HG02763 (cell line): ENCODE data around the gene CTNND2.
"Not testable (repeated sequence)": the region's sequence is repeated elsewhere in the genome, so short reads cannot be mapped to it uniquely, and the experiment has no call there.

ENCODE experiments used
- ATAC-seq: cut with Tn5 transposase; IDR thresholded peaks from one replicate; pipeline ENCODE4 v1.9.1; 2021; ENCODE audit warnings: mild to moderate bottlenecking, moderate library complexity; ENCODE audit not compliant: unreplicated experiment

The CTNND2 gene

GRCh38 chr5:11684607-11685006, 219.6 kb downstream of the CTNND2 start:
- ATAC-seq, result no peak

DNA sequence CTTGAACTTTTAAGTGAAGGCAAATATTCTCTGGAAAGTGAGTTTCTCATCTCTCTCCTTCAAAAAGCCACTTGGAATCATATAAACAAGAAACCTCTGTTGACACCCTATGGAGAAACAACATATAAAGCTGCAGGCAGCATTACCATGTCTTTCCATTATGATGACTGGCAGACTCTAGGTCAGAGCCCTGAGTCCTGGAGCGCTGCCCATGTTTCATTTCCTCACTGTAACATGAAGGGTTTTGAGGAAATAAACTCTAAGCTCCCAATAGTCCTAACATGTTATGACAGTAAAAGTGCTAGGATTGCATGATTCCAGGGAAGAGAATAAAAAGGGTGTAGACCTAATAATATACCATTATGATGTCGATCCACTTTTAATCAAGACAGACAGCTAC, 220.6 kb downstream of the CTNND2 start:
- no peak for ATAC-seq

DNA sequence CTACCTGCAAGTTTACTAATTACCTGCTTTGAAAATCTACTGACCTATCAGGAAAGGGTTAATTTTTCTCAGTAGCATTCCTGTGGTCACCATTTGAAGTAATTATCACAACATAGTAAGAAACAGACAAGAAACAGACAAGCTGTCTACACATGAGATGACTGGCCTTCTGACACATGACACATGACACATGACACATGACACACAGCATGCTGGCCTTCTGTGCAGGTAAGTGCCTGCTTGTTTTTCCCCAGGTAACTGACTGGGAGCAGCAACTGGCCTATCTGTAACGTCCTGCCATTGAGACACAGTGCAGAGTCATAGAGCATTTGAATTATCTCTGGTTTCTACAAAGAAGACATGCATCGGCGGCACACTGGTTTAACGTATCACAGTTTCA, 222.4 kb downstream of the CTNND2 start:
- ATAC-seq, result no peak

- ATAC-seq, result no peak
Measured at GRCh38 chr5:11679676-11680075, 224.6 kb downstream of the CTNND2 start.

DNA sequence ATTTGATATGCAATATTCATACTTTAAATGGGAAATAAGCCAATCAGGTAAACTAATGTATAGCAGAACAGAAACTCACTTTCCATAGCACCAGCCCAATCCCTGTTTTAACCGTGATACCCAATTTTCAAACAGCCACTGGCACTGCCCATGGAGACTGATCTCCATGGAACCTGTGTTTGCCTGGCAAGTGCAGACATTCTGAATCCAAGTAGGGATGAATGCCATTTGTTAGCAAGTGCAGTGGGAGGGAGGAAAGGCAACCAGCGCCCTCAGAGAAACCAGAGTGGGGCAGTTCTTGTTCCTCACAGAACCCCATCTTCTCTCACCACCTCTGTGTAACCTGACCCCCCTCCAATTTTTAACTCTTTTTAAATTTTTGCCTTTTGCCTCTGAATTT, 229.1 kb downstream of the CTNND2 start:
- no peak for ATAC-seq

- ATAC-seq, result no peak
Measured at GRCh38 chr5:11672385-11673085, 231.7 kb downstream of the CTNND2 start.

DNA sequence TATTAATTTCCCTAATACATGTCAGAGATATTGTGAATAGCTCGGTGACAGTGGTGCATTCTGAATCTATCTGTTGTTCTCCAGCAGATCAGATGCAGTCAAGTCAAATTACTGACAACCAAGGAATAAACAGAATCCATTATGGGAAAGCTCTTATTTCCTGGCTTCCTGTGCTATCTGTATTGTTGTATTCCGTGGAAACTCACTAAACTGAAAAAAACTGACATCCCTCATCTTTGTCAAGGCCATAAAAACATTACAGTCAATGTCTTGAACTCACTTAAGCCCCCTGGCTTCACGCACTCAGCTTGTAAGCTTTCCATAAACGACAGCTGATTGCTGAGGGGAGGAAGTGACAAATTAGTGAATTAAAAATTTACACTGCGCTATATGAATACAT, 245.9 kb downstream of the CTNND2 start:
- ATAC-seq, result no peak

DNA sequence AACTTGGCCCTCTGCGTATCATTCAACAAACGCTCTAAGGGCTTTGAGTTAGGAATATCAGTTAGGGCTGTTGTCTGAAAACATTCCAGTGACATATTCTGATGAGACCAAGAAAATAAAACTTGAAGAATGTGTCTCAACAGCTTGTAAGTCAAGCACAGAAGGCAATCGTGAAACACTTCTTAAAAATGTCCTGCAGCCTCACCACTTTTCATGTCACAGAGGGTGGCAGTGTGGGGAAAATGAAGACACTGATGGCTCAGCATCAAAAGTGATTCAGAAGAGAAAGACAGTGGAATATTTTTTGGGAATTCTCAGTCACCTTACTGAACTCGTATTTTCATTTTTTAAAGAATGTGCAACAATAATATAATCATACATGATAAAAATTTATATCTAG, 247.3 kb downstream of the CTNND2 start:
- ATAC-seq, result no peak

GRCh38 chr5:11655681-11656080, 248.6 kb downstream of the CTNND2 start:
- no peak for ATAC-seq

DNA sequence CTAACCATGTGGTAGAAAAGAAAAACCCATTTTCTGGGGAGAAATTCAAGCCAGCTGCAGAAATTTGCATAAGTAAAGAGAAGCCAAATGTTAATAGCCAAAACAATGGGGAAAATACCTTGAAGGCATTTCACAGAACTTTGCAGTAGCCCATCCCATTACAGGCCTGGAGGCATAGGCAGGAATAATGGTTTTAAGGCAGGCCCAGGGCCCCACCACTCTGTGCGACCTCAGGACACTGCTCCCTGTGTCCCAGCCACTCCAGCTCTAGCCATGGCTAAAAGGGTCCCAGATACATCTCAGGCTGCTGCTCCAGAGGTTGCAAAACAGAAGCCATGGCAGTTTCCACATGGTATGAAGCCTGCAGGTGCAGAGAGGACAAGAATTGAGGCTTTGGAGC, 253.3 kb downstream of the CTNND2 start:
- ATAC-seq, result no peak

- no peak for ATAC-seq
Measured at GRCh38 chr5:11646141-11646540, 258.1 kb downstream of the CTNND2 start.

DNA sequence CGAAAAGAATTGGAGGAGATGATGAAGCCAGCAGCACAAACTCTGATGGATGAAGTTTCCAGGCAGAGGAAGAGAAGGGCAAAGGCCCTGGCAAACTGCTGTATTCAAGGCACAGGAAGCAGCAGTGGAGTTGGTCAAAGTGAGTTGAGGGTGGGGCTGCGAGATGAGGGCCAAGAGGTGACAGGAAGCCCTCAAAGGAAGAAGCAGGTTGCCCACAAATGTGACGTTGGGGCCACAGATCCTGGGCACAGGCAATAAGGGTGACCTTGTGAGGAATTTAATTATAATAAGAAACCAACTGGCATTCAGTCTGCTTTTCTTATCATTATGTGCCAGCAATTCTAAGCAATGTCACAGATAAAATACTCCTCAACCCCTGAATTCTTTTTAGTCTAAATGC, 261.8 kb downstream of the CTNND2 start:
- ATAC-seq, result no peak

DNA sequence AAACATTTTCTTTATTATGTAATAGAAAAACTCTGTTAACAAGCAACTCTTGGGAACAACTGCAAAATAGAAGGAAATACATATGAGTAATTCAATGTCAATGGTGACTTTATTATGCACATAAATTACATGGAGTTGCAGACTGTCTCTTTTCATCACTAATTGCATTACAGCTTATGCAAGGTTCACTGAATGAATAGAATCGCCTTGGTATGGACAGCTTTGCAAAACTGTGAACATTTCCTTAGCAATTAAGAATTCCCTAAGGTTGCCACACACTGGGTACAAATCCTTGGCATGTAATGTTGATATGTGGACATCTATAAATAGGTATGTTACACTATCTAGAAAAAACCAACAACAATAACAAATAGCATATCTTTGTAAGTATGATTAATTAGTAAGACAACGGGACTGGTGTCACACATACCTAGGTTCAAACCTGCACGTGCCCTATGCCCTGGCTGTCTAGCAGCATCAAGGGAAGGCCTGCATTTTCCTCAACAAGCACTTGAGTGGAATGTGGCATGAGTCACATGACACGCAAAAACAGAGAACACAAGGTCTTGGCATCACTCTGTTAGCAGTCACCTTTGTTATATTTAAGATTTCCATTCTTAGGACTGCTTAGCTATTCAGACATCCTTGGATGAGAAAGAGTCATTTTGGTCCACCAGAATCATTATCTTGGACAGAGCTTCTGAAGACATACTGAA, 263.9 kb downstream of the CTNND2 start:
- ATAC-seq, result no peak

GRCh38 chr5:11622785-11623184, 281.5 kb downstream of the CTNND2 start:
- no peak for ATAC-seq

- ATAC-seq, result no peak
Measured at GRCh38 chr5:11620172-11620571, 284.1 kb downstream of the CTNND2 start.

- no peak for ATAC-seq
Measured at GRCh38 chr5:11619339-11620024, 284.8 kb downstream of the CTNND2 start.

DNA sequence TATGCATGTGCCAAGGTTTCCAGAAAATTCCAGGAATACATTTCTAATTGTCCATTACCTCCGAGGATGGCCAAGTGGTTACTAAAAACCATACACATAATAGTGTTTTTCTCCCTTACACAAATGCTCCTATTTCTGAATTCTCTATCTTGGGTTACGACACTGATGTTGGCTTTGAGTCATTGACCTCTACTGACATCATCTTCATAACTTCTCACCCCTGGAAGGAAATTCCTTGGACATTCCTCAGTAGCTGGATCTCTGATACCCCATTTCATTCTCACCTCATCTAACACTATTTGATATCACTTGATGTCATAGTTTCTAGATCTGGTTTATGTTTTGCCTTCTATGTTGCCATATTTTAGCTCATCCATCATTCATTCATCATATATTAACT, 287.2 kb downstream of the CTNND2 start:
- no peak for ATAC-seq

DNA sequence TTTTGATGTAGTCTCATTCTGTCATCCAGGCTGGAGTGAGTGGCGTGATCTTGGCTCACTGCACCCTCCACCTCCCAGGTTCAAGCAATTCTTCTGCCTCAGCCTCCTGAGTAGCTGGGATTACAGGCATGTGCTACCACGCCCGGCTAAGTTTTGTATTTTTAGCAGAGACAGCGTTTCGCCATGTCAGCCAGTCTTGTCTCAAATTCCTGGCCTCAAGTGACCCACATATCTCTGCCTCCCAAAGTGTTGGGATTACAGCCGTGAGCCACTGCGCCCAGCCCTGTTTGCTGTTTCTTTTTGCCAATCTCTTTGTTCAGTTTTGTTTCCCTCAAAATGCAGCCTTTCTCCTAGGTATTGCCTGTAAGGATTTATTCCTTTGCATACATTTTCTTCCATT, 287.6 kb downstream of the CTNND2 start:
- not testable (repeated sequence) for ATAC-seq

DNA sequence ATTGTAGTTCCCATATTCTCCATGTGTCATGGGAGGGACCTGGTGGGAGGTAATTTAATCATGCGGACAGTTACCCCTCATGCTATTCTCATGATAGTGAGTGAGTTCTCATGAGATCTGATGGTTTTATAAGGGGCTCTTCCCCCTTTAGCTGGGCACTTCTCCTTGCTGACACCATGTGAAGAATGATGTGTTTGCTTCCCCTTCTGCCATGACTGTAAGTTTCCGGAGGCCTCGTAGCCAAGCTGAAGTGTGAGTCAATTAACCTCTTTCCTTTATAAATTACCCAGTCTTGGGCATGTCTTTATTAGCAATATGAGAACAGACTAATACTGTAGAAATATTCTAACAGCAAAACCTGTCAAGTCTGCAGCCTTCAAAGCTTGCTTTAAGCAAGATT, 293.2 kb downstream of the CTNND2 start:
- ATAC-seq, result no peak

DNA sequence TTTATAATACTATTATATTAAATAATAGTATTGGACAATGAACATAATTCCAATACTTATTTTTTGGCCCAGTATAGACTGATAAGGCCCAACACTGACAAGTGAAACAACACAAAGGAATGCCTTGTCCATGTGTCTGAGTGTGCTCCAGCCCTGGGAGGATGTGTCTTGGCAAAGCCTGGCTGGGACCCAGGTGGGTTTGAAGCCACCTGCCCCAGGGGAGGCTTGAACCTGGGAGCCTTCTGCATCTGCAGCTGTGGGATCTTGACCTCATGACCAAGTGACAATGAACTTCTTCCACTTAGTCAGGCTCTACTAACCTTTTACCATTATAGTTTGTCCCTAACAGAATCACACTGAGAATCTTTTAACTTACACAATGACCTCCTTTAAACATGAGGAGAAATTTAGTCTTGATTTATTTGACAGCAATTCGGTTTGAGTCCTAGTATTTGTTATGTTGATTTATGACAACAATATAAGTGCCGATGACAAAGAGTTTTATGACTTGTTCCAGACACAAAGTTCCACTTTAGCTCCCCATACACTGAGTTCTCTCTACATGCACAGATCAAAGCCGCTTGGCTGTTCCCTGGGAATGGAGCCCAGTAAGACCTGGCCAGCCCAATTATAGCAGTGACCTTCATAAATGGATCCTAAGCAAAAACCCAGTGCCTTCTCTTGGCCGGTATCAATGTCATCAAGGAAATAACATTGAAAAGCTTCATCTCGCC, 294.5 kb downstream of the CTNND2 start:
- ATAC-seq, result no peak

DNA sequence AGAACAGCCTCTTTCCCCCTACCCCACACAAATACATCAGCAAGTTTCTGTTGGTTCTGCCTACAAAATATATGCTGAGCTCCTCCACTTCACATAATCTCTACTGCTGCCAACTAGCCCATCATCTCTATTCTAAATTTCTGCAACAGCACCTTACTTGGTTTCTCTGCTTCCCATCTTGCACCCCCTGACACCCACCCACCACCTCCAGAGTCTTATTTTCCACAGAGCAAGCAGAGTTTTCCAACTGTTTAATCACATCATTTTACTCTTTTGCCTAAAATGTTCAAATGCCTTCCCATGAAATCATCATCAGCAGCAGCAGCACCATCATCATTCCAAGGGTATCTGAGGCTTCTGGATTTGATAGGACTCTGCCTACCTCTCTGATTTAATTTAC, 295.7 kb downstream of the CTNND2 start:
- ATAC-seq, result no peak
